Neural crest cell (in vitro differentiated cells): ENCODE results near the gene SLC37A1. TPM values are rescaled to one million over a fixed set of nuclear protein-coding genes. Genes with fewer than 3 reads are reported as not detected.

Experiments used
- DNase-seq: peaks from one replicate; pipeline ENCODE4 v3.0.0; 2021; ENCODE audit warnings: low read depth, mixed read lengths, low spot score
- H3K27ac Mint-ChIP-seq: one replicate; pipeline ENCODE4 v1.8.0; 2021; ENCODE audit warnings: mild to moderate bottlenecking, mixed read lengths; ENCODE audit not compliant: unreplicated experiment
- H3K27me3 Mint-ChIP-seq: 2 replicates; pipeline ENCODE4 v1.8.0; 2021; ENCODE audit warnings: low read depth, mild to moderate bottlenecking, mixed read lengths
- H3K36me3 Mint-ChIP-seq: 2 replicates; pipeline ENCODE4 v1.8.0; 2021; ENCODE audit warnings: low read depth, mild to moderate bottlenecking, mixed read lengths
- H3K4me1 Mint-ChIP-seq: 2 replicates; pipeline ENCODE4 v1.8.0; 2021; ENCODE audit warnings: mixed read lengths
- H3K4me3 Mint-ChIP-seq: one replicate; pipeline ENCODE4 v1.8.0; 2021; ENCODE audit warnings: mild to moderate bottlenecking, mixed read lengths
- H3K9me3 Mint-ChIP-seq: 2 replicates; pipeline ENCODE4 v1.8.0; 2021; ENCODE audit warnings: mixed read lengths
- CTCF ChIP-seq: fragments of 200-600 bp; sonication (generic); conservative IDR thresholded peaks from 2 replicates; pipeline ENCODE4 v1.5.0; 2021; ENCODE audit warnings: antibody characterized with exemption, mild to moderate bottlenecking
- total RNA-seq: library from RNA; stranded (reverse); gene quantifications from 2 replicates; pipeline ENCODE4 v1.2.1, GENCODE V29; 2021

Gene SLC37A1
- total RNA-seq, 1 donor from 2014 or later = 9.1 TPM

GRCh38 chr21:42569732-42570301, 56.2 kb downstream of the SLC37A1 start:
- TF ChIP-seq CTCF = no peak
- Mint-ChIP-seq H3K27me3 (no peaks in the 10 kb centered on the region), H3K4me3 (no peak overlapping the region), H3K4me1 (peaks cover 24% of the 10 kb centered on the region), H3K27ac (no peak overlapping the region), H3K9me3 (no peaks in the 10 kb centered on the region), H3K36me3 (no peaks in the 10 kb centered on the region)
- no peak for DNase-seq

GRCh38 chr21:42570362-42570761, 56.7 kb downstream of the SLC37A1 start:
- TF ChIP-seq CTCF = no peak
- Mint-ChIP-seq H3K36me3 (no peaks in the 10 kb centered on the region), H3K9me3 (no peaks in the 10 kb centered on the region), H3K4me1 (peaks cover 24% of the 10 kb centered on the region), H3K27me3 (no peaks in the 10 kb centered on the region), H3K4me3 (no peak overlapping the region), H3K27ac (no peak overlapping the region)
- DNase-seq = no peak

GRCh38 chr21:42570841-42571387, 57.3 kb downstream of the SLC37A1 start:
- Mint-ChIP-seq H3K4me3 (no peak overlapping the region), H3K27ac (peak overlapping the region; percentile 92), H3K27me3 (no peaks in the 10 kb centered on the region), H3K9me3 (no peaks in the 10 kb centered on the region), H3K4me1 (peaks cover 24% of the 10 kb centered on the region), H3K36me3 (peaks cover 3% of the 10 kb centered on the region)
- DNase-seq = peak; percentile 54
- no peak for TF ChIP-seq CTCF

- Mint-ChIP-seq H3K27ac (peak overlapping the region; percentile 83), H3K9me3 (peaks cover 2% of the 10 kb centered on the region), H3K4me1 (peaks cover 24% of the 10 kb centered on the region), H3K27me3 (no peaks in the 10 kb centered on the region), H3K36me3 (peaks cover 7% of the 10 kb centered on the region), H3K4me3 (no peak overlapping the region)
- no peak for DNase-seq
- TF ChIP-seq CTCF = no peak
These were observed 57.9 kb downstream of the SLC37A1 start for GRCh38 chr21:42571391-42572150.

GRCh38 chr21:42572906-42573495, 59.3 kb downstream of the SLC37A1 start:
- no peaks in the 10 kb centered on the region for H3K27me3 Mint-ChIP-seq
- DNase-seq = no peak
- no peak overlapping the region for H3K4me3 Mint-ChIP-seq
- peaks cover 9% of the 10 kb centered on the region for H3K9me3 Mint-ChIP-seq
- no peak overlapping the region for H3K27ac Mint-ChIP-seq
- TF ChIP-seq CTCF = no peak
- H3K36me3 Mint-ChIP-seq = peaks cover 18% of the 10 kb centered on the region
- H3K4me1 Mint-ChIP-seq = peaks cover 24% of the 10 kb centered on the region
